NCI-H2227 treated with DMSO at 0.1 percent for 48 hours (cell line): ENCODE results near the gene TACR1.
"Not testable (repeated sequence)": the region's sequence is repeated elsewhere in the genome, so short reads cannot be mapped to it uniquely, and the experiment has no call there.

Experiments used
- DNase-seq: peaks from one replicate; lab custom pipeline; 2025; lab: John Stamatoyannopoulos, UW

TACR1 gene

DNA sequence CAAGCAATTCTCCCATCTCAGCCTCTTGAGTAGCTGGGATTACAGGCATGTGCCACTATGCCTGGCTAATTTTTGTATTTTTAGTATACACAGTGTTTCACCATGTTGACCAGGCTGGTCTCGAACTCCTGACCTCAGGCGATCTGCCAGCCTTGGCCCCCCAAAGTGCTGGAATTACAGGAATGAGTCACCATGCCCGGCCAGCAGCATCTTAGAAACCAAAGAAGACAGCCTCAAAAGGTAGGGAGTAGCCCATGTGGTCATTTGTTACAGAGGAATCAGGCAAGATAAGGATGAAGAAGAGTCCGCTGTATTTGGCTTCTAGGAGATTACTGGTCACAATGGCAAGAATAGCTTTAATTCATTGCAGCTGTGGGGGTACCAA lies 53.1 kb downstream of the TACR1 start:
- DNase-seq = not testable (repeated sequence)

GRCh38 chr2:75142081-75142480 lies 57.2 kb downstream of the TACR1 start:
- no peak for DNase-seq

- no peak for DNase-seq
Observed at GRCh38 chr2:75140288-75140687, 59.0 kb downstream of the TACR1 start.

DNA sequence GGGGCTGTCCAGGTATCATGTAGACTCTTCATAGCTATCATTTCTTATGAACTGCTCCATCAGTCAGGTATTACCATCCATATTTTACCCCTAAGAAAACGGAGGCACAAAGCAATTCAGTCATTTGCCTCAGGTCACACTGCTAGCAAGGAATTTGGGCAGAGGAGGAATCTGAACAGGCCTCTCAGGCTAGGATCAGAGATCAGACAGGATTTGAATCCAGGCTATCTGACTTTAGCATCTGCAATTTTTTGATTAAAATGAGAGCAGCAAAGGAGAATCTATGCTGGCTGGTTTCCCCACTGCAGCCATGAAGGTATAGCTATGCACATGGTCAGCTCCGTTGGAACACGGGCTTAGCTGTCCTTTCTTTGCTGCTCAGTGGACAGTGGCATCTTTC lies 60.1 kb downstream of the TACR1 start:
- no peak for DNase-seq

GRCh38 chr2:75138528-75138927 lies 60.8 kb downstream of the TACR1 start:
- DNase-seq = no peak

DNA sequence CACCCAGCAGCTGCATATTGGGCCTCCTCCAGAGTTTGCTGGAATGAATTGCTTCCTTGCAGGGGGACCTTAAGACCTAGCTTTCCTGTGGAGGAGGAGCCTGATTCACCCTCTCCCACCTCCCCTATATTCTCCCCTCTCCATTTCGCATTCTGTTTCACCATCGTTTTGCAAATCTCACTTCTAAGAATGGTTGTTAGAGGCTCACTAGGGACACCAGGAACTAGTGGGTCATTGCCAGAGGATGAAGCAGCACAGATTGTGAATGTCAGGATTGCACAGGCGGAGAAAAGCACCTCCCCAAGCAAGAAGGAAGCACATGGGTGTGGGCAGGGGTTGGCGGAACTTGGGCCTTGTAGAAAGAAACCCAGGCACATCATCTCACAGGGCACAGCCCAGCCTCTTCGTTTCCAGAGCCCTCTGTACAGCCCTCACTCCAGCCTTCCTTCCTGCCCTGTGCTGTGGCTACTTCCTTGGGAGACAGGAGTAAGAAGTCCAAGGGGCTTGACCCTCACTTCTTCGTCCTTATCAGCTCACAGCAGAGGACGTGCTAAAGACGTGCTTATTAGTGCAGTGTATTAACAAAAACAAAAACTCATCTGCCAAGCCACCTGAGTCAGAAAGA lies 63.4 kb downstream of the TACR1 start:
- no peak for DNase-seq

DNA sequence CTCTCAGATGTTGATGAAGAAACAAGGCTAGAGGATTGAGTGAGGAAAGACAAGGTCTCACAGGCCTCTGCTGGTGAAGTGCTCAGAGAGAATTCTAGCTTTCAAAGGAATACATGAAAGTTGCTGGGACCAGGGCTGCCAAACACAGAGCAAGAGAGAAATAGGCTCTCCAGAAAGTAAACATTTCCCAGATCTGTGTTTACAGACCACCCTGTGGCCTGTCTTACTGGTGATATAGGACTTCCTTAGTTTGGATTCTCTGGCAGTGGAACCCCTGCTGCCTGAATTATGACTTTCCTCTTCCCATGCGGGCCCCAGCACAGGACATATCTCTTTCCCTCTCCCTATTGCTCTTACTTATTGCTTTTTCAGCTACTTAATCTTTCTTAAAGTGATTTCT lies 64.5 kb downstream of the TACR1 start:
- no peak for DNase-seq

- DNase-seq = no peak
Observed at GRCh38 chr2:75133621-75134570, 65.4 kb downstream of the TACR1 start.

DNA sequence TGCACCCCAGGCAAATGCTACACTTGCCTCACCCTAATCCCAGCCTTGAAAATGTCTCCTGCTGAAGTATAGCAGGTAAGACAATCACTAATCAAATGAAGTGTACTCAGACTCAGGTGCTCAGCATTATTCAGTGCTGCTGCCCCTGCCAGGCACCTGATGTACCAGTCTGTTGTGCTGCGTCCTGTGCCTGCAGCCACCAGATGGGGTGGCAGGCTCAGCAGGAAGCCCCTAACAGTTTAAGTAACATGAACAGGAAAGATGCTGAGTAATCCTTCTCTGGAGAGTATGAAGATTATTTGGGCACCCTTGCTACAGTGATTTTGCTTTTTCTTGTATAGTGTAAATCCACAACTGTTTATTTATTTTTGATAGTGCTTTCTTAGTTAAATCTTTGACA lies 69.1 kb downstream of the TACR1 start:
- DNase-seq = no peak

- no peak for DNase-seq
Observed at GRCh38 chr2:75123876-75124275, 75.4 kb downstream of the TACR1 start.

GRCh38 chr2:75113231-75113869 lies 86.0 kb downstream of the TACR1 start:
- DNase-seq = peak; percentile 51

- no peak for DNase-seq
Observed at GRCh38 chr2:75108937-75109482, 90.3 kb downstream of the TACR1 start.

- no peak for DNase-seq
Observed at GRCh38 chr2:75102011-75102410, 97.3 kb downstream of the TACR1 start.

DNA sequence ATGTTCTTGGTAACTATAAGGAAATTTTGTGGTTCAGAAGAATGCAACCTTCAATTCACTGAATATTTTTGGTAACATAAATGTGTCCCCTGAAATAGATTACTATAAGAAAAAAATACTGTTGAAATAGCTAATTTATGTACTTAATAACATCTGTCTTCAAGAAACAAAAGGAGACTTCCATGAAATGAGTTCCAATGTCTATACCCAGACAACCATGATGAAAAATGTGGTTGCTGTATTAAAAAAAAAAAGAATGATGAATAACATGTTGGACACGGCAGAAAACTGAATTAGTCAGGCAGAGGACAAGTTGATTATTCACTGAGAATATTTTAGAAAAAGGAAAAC lies 98.5 kb downstream of the TACR1 start:
- DNase-seq = no peak

DNA sequence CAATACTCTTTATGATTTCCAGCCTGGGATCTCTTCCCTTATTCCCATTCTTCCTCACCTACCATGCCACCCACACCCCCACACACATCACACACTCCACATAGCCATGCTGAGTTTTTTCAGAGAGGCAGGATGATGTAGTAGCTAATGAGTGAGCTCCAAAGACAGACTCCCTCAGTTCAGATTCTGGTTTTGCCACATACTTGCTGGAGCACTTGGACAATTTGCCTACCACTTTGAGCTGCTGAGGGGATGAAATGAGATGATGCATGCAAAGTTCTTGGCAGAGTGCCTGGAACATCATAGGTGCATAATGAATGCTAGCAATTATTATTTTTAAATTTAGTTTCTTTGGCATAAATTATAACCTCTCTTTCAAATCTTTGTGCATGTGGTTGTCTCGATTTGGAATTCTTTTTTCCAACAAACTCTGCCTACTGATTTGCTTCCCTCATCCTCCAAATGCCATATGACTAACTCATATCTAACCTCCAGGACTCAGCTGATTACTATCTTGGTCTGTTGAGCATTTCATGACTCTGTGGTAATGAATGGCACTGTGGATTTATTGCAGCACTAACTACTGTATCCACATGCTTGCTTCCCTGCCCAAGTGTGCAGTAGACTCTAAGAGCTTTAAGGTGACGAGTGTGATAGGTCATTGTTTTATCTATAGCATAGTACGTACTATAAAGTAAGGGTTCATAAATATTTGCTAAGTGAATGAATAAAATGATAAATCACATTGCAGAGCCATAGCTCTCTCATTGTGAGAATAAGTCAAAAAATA lies 99.1 kb downstream of the TACR1 start:
- no peak for DNase-seq

GRCh38 chr2:75099521-75099922 lies 99.8 kb downstream of the TACR1 start:
- no peak for DNase-seq

- peak; percentile 19 for DNase-seq
Observed at GRCh38 chr2:75098856-75099255, 100.5 kb downstream of the TACR1 start.

DNA sequence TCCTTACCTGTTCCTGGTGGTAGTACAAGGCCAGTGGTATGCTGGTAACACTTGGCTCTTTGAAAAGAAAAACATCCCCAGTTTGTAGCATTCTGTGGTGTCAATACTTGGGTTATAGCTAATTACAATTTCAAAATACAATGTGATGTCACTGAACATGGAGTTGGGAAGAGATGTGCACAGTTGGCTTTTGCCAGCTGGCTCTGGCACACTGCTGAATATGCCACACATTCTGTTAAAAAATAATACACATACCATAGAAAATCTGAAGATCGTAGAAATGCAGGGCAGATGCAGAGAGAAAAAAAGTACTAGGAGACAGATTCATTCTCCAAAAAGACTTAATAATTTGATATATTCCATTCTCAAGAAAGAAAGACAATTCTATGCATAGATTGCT lies 101.5 kb downstream of the TACR1 start:
- DNase-seq = no peak

DNA sequence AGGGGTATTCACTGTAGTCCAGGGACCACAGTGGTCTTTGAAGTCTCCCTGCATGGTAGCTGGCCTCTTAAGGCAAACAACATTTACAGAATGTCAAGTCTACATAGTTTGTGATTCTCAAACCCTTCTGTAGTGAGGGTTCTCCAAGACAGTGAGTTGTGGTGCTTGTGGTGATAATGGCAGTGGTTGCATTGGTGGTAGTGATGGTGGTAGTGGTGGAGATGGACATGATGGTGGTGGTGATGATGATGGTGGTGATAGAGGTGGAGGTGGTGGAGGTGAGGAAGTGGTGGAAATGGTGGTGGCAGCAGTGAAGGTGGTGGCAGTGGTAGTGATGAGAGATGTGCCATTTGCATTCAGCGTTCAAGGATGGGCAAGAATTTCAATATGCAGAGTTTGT lies 104.9 kb downstream of the TACR1 start:
- DNase-seq = no peak

GRCh38 chr2:75090770-75091515 lies 108.4 kb downstream of the TACR1 start:
- no peak for DNase-seq

GRCh38 chr2:75089471-75089870 lies 109.8 kb downstream of the TACR1 start:
- DNase-seq = no peak
